ENCODE data around the gene RNU6-9.
"Not testable (repeated sequence)": the region's sequence is repeated elsewhere in the genome, so short reads cannot be mapped to it uniquely, and the experiment has no call there.

The RNU6-9 gene

GRCh38 chr19:861756-862580, 31.3 kb upstream of the RNU6-9 start:
- peak; percentile 13 to 77 (median 69) for DNase-seq

GRCh38 chr19:862581-863314, 30.5 kb upstream of the RNU6-9 start:
- DNase-seq = peak; percentile 46 to 83 (median 74)

- no peak for DNase-seq
These were observed 30.0 kb upstream of the RNU6-9 start for GRCh38 chr19:863315-863620.

- no peak for DNase-seq
These were observed 26.4 kb upstream of the RNU6-9 start for GRCh38 chr19:866769-867300.

- DNase-seq = no peak
These were observed 25.9 kb upstream of the RNU6-9 start for GRCh38 chr19:867301-867793.

GRCh38 chr19:867855-868457, 25.3 kb upstream of the RNU6-9 start:
- DNase-seq = no peak

GRCh38 chr19:868458-869244, 24.6 kb upstream of the RNU6-9 start:
- DNase-seq = no peak

- no peak for DNase-seq
These were observed 23.8 kb upstream of the RNU6-9 start for GRCh38 chr19:869245-870177.

- DNase-seq = no peak
These were observed 23.0 kb upstream of the RNU6-9 start for GRCh38 chr19:870314-870713.

GRCh38 chr19:870963-871401, 22.3 kb upstream of the RNU6-9 start:
- DNase-seq = no peak

GRCh38 chr19:871446-872265, 21.6 kb upstream of the RNU6-9 start:
- DNase-seq = peak in 4 of 6 experiments; percentile 13 to 67 (median 42)

- DNase-seq = peak; percentile 54 to 90 (median 78)
These were observed 20.9 kb upstream of the RNU6-9 start for GRCh38 chr19:872266-872951.

- DNase-seq = peak; percentile 62 to 88 (median 70)
These were observed 20.2 kb upstream of the RNU6-9 start for GRCh38 chr19:873084-873483.

- no peak for DNase-seq
These were observed 19.7 kb upstream of the RNU6-9 start for GRCh38 chr19:873561-874041.

GRCh38 chr19:875265-875879, 17.9 kb upstream of the RNU6-9 start:
- no peak for DNase-seq

GRCh38 chr19:876089-876488, 17.2 kb upstream of the RNU6-9 start:
- no peak for DNase-seq

GRCh38 chr19:876780-877314, 16.4 kb upstream of the RNU6-9 start:
- no peak for DNase-seq

GRCh38 chr19:877992-878660, 15.2 kb upstream of the RNU6-9 start:
- not testable (repeated sequence) for DNase-seq

Data from stimulated activated naive CD4-positive, alpha-beta T cell (primary cell).